GM21447 (cell line): ENCODE measurements around the gene SELENOF.

Experiments
- ATAC-seq: cut with Tn5 transposase; IDR thresholded peaks from one replicate; pipeline ENCODE4 v1.9.1; 2021; ENCODE audit not compliant: unreplicated experiment

The SELENOF gene

GRCh38 chr1:86913896-86914600 is at the start of gene SELENOF:
SELENOF (minus strand) TSS chr1:86914126; CDS start chr1:86914111, 15 bp downstream.
- peak; percentile 79 for ATAC-seq

- ATAC-seq: no peak
These were observed 46.6 kb upstream of the SELENOF start for GRCh38 chr1:86960548-86960947.

- ATAC-seq: no peak
These were observed 43.3 kb upstream of the SELENOF start for GRCh38 chr1:86957221-86957620.

GRCh38 chr1:86956221-86956620 is 42.3 kb upstream of the SELENOF start:
- ATAC-seq: no peak

GRCh38 chr1:86955678-86956077 is 41.8 kb upstream of the SELENOF start:
- no peak for ATAC-seq

- ATAC-seq: no peak
These were observed 39.2 kb upstream of the SELENOF start for GRCh38 chr1:86953167-86953566.

GRCh38 chr1:86951430-86951829 is 37.5 kb upstream of the SELENOF start:
- ATAC-seq: no peak

GRCh38 chr1:86950712-86951419 is 36.9 kb upstream of the SELENOF start:
- no peak for ATAC-seq

GRCh38 chr1:86948212-86948611 is 34.3 kb upstream of the SELENOF start:
- ATAC-seq: no peak

- ATAC-seq: no peak
These were observed 28.8 kb upstream of the SELENOF start for GRCh38 chr1:86942743-86943142.

GRCh38 chr1:86942042-86942441 is 28.1 kb upstream of the SELENOF start:
- ATAC-seq: no peak

GRCh38 chr1:86940599-86940998 is 26.7 kb upstream of the SELENOF start:
- no peak for ATAC-seq

- no peak for ATAC-seq
These were observed 25.5 kb upstream of the SELENOF start for GRCh38 chr1:86939406-86939805.

GRCh38 chr1:86938855-86939254 is 24.9 kb upstream of the SELENOF start:
- no peak for ATAC-seq

- ATAC-seq: no peak
These were observed 24.5 kb upstream of the SELENOF start for GRCh38 chr1:86938450-86938849.

GRCh38 chr1:86933562-86934377 is 19.8 kb upstream of the SELENOF start:
- ATAC-seq: no peak

GRCh38 chr1:86933051-86933450 is 19.1 kb upstream of the SELENOF start:
- ATAC-seq: no peak

GRCh38 chr1:86928819-86929218 is 14.9 kb upstream of the SELENOF start:
- no peak for ATAC-seq

- ATAC-seq: no peak
These were observed 13.0 kb upstream of the SELENOF start for GRCh38 chr1:86926883-86927282.

GRCh38 chr1:86925742-86926141 is 11.8 kb upstream of the SELENOF start:
- ATAC-seq: no peak

- no peak for ATAC-seq
These were observed 10.5 kb upstream of the SELENOF start for GRCh38 chr1:86924324-86924960.
